Fibroblast of upper back skin (primary cell): ENCODE results near the gene HS3ST4.

Experiments used
- DNase-seq: peaks from one replicate; pipeline ENCODE4 v3.0.0-alpha.2; 2013

HS3ST4 gene

GRCh38 chr16:26120729-26121128 is 429.0 kb downstream of the HS3ST4 start:
- DNase-seq, result no peak

GRCh38 chr16:26128296-26128695 is 436.5 kb downstream of the HS3ST4 start:
- DNase-seq, result no peak

GRCh38 chr16:26129997-26130396 is 438.2 kb downstream of the HS3ST4 start:
- no peak for DNase-seq

- DNase-seq, result no peak
Measured at GRCh38 chr16:26133416-26134093, 441.8 kb downstream of the HS3ST4 start.

GRCh38 chr16:26134588-26134987 is 442.8 kb downstream of the HS3ST4 start:
- no peak for DNase-seq

GRCh38 chr16:26137956-26138355 is 446.2 kb downstream of the HS3ST4 start:
- DNase-seq, result no peak

GRCh38 chr16:26139091-26139490 is 447.3 kb downstream of the HS3ST4 start:
- no peak for DNase-seq

- no peak for DNase-seq
Measured at GRCh38 chr16:26139884-26140283, 448.1 kb downstream of the HS3ST4 start.

GRCh38 chr16:26149364-26150190 is 457.8 kb downstream of the HS3ST4 start:
- peak; percentile 0 for DNase-seq

- no peak for DNase-seq
Measured at GRCh38 chr16:26155221-26155620, 463.5 kb downstream of the HS3ST4 start.

GRCh38 chr16:26157319-26157718 is 465.6 kb downstream of the HS3ST4 start:
- DNase-seq, result no peak

- DNase-seq, result no peak
Measured at GRCh38 chr16:26158142-26158759, 466.5 kb downstream of the HS3ST4 start.

GRCh38 chr16:26161461-26162180 is 469.9 kb downstream of the HS3ST4 start:
- DNase-seq, result no peak

GRCh38 chr16:26169473-26169872 is 477.7 kb downstream of the HS3ST4 start:
- DNase-seq, result no peak

- DNase-seq, result no peak
Measured at GRCh38 chr16:26175944-26176343, 484.2 kb downstream of the HS3ST4 start.

GRCh38 chr16:26177438-26177837 is 485.7 kb downstream of the HS3ST4 start:
- DNase-seq, result no peak

- DNase-seq, result no peak
Measured at GRCh38 chr16:26178298-26178697, 486.5 kb downstream of the HS3ST4 start.

GRCh38 chr16:26186091-26186615 is 494.4 kb downstream of the HS3ST4 start:
- DNase-seq, result no peak
